H4 (cell line): ENCODE results near the gene SLC44A5. TPM values are rescaled to one million over a fixed set of nuclear protein-coding genes. Genes with fewer than 3 reads are reported as not detected.

Experiments used
- DNase-seq: peaks from one replicate; pipeline ENCODE4 v3.0.0-alpha.2; 2015; ENCODE audit warnings: low spot score
- total RNA-seq: library from RNA; depleted of rRNA; stranded (reverse); fragments of >200 nt; shearing (Covaris generic); gene quantifications from 2 replicates; pipeline ENCODE4 v1.2.3, GENCODE V29; 2014

SLC44A5 gene
- total RNA-seq, 1 experiment from 2014 or later, result 1.6 TPM

DNA sequence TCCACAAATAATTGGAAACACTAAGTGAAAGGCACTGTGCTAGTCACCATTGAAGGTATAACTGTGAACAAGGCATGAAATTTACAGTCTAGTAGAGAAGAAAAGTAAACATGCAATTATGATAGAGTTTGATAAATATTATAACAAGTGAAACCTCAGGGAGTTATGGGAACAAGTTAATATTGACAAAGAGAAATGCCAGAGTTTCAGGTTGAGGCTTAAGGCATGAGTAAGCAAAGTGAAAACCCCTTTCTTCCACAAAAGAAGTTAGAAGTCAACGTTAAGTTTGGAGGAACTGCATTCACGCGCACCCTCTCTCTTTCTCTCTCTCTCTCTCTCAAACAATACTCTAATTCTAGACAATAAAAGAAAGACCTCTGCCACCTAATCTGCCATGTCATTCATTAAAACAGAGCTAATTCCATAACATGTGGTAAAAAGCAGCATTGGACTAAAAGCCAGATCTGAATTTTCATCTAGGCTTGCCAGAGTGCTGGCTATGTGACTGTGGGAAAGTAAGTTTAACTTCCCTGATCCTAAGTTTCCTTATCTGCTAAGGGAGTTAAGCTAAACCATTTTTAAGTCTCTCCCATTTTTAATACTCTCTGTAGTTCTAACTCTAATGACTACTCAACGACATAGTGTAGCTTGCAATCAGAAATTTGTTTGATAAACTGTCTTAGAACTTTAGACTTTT, 22.0 kb downstream of the SLC44A5 start:
- DNase-seq, result no peak

DNA sequence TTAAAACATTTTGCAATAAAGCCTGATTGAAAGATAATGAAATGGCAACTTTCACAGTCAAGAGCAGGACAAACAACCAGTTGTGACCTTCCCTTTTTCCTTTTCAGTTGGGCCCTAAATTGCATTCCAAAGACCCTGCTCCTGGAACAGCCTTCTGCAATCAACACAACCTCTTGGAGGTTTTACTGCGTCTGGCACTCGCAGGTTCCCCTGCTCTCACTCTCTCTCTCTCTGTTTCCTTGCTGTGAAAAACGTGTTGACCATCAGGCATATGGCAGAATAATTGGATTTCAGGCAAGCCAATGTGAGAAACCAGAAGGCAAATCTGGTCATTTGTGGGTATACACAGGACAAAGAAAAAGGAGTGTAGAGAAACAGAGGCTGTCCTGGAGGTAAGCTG, 23.2 kb downstream of the SLC44A5 start:
- DNase-seq, result no peak

DNA sequence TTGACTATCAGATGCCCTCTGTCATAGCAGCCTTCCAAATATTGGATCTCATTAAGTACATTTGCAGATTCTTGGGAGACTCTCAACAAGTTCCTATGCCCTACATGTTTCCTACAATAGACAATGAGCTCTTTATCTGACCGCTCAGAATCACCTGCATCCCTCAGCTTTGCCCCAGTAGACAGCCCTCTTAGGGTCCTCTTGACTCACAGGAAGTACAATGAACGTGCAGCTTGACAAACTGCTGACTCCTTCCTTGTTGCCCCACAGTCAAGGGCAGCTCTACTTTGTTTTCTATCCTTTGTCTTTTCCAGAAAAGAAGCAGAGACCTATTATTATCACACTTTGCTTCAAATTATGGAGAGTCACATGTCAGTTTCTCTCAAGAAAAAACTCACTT, 27.6 kb downstream of the SLC44A5 start:
- no peak for DNase-seq

DNA sequence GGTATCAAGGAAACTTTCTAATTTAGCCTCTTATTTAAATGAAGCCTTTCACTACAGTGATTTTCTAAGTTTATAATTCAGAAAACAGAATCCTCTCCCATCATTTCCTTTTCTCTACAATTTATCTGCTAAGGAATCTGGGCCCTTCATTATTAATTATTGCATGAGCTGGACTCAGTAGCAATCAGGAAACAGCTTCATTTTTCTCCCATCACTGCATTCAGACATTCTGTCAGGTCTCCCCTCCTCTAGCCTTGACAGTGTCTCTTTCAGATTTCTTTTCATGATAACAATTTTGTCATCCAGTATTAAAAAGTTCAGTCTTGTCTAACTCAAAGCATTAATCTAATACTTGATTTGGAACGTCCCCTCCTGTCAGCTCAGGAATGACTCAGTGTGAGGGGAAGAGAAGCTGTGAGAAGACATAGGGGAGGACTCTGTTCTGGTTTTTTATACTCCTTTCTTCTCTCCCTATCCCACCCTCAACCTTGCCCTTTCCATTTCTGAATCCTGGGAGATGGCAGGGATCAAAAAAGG, 28.1 kb downstream of the SLC44A5 start:
- no peak for DNase-seq

DNA sequence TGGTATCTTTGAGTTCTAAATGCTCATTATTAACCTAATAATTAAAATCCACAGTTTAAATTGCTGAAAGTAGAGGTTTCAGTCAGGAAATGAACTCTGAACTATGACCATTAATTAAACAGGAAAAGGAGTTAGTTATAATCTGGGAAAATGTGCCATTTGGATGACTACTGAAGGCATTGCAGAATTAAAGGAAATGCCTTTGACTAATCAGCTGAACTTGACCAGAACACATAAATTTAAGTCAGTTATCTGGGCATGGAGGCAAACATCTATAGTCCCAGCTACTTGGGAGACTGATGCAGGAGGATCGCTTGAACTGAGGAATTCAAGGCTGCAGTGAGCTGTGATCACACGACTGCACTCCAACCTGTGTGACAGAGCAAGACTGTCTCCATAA, 31.9 kb downstream of the SLC44A5 start:
- DNase-seq, result no peak

DNA sequence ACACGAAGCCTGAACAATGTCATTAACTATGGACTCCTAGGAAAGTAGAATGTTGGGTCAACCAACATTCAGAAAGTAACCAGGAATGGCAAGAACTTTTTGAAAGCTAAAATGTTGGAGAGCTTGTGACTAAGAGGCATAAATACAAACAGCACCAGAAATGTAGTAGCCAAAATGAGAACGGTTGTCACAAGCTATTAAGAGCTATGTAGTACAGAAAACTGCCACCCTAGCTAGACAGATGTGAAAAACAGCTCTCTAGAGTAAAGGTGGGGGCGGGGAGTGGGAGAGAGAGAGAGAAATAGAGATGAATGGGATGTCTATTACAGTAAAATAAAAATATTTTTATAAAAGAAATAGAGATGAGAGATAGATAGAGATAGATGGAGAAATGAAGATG, 35.1 kb downstream of the SLC44A5 start:
- no peak for DNase-seq

DNA sequence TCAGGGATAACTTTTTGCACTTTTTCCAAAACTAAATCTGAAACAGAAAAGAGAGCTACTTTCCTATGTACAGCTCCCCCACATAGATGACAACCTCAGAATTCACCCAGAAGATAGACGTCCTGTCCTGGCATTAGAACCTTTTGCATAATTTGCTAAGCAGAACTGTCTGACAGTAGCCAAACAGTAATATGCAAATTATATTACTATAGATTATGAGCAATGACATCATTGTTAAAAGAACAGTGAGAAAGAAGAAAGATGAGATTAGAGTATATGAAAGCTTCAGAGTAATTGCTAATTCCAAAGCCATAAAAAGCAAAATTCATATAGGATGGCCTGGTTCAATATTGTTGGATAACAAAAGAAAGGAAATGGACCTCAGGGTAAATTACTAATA, 43.7 kb downstream of the SLC44A5 start:
- DNase-seq, result no peak

DNA sequence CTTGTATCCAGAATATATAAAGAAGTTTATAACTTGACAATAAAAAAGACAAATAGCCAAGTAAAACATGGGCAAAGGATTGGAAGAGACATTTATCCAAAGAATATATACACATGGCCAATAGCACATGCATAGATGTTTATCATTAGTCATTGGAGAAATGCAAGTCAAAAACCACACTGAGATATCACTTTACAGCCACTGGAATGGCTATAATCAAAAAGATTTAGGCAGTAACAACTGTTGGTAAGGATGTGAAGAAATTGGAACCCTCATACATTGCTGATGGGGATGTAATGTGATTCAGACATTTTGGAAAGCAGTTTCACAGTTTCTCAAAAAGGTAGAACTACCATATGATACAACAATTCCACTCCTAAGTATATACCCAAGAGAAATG, 51.1 kb downstream of the SLC44A5 start:
- no peak for DNase-seq

DNA sequence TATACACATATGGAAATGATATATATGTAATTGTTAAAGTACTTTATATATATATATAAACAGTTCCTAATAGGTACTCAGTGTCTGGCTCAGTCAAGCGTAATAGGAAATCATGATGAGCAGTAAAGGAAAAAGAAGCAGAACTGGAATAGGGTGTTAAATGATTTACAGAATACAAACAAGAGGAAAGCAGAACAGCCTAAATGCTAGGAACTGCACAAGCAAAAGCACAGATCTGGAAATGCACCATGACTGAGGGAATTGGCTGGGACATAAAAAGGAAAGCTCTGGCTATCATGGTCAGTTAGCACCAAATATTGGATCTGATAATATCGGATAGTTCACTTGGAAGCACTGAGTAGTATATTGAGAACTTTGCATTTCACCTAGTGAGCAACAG, 51.8 kb downstream of the SLC44A5 start:
- no peak for DNase-seq

DNA sequence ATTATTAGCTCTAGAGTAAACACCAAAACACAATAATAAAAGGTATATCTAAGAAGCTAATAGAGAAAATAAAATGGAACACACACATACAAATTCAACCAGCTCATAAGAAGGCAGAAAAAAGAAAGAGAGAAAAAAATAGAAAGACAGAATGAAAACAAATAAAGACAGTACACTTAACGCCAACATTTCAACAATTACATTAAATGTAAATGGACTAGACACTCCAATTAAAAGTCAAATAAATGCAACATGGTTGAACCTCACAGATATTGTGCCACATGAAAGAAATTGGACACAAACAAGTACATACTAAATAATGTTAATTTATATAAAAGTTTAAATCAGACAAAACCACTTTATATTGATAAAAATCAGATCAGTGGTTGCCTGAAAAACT, 56.0 kb downstream of the SLC44A5 start:
- no peak for DNase-seq

DNA sequence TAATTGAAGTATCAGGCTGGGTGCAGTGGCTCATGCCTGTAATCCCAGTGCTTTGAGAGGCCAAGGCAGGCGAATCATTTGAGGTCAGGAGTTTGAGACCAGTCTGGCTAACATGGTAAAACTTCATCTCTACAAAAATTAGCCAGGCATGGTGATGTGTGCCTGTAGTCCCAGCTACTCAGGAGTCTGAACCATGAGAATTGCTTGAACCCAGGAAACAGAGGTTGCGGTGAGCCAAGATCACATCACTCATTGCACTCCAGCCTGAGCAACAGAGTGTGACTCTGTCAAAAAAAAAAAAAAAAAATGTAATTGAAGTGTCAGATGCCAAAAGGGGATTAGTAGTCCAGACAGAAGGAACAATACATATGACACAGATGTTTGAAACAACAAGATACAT, 56.7 kb downstream of the SLC44A5 start:
- no peak for DNase-seq

DNA sequence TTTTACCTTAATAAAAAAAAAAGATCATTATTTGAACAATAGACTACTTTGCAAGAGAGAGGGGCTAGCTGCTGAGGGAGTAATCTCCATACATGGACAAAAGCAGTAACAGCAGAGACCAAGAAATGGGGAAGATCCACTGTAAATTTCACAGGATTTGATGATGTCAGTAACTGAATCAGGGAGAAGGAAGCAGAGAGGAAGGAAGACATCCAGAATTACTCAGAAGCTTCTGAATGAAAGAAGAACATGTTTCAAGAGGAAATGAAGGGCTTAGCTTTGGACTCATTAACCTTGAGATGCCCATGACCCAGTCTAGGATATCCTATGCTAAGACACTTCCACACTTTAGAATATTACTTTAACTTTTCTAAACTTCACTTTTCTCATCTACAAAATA, 60.4 kb downstream of the SLC44A5 start:
- no peak for DNase-seq

DNA sequence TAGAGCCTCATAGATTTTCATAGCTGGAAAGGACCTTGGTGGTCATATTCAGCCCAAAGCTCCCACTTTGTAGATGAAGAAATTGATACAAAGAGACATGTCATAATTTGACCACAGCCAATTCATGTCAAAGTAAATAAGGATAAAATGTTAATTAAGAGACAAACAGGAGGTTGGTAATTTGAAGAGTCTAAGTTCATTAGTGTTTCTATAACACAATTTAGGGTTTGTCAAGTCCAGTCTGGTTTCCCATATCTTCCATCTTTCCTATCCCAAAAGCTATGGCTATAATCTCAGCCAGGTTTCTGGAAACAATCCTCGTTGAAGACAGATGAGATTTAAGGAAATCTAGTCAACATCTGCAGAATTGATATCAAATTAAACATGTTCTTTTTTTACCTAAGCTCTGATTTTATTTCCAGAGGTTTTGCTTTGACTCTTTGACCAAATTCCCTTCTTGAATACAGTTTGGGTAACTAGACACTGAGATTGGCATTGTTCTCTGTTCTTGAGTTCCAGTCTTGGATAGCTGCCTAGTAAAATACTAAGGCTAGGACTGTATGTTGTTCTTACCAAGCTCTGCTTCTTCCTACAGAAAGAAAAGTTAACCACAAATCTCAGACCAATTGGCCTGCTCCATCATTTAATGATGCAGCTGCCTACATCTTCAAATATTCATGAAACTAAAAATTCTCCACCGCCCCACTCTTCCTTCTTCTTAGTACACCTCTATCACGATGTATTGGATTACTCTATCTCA, 62.0 kb downstream of the SLC44A5 start:
- DNase-seq, result no peak

DNA sequence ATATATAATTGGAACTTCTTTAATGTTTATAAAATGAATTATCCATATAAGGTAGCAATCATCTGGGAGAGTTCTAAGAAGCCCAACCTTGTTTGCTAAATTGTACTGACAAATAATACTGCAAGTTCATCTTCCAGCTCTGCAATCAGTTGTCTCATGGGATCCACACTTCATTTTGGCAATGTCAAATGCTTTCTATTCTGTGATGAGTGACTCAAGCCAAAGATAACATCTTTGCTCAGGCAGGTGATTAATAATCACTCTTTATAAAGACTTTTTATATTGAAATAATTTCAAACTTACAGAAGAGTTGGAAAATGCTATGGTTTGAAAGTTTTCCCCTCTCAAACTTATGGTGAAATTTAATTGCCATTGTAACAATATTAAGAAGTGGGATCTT, 67.2 kb downstream of the SLC44A5 start:
- no peak for DNase-seq

DNA sequence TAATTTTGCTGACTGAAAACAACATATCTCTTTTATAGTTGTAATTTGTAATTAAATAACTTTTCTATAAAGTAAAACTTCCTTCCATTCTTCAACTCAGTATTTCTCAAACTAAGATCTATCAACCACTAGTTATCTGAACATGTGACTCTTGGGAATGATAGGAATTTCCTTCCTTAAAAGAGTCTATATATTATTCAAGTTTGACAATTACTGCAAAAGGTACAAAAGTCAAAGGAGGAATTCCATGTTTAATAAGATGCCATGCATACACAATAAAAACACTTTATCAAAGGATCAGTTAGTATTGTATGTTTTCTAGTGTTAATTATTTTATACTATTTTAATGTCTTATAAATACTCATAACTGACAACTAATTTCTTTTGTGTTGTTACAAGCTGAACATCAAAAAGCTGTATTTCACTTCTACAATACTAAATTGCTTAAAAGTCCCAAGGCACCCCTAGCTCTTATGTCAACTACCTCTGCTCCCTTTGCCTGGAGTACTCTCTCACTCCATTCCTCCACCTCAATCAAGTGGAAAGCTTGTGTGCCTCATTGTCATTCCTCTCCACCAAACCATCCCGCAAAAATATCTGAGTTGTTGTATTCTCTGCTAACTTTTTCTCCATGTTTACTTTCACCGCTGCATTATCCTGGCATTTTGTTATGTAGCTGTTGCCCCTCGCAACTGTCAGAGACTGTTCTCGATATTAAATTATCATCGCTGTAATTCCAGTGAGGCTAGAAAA, 67.9 kb downstream of the SLC44A5 start:
- DNase-seq, result no peak

DNA sequence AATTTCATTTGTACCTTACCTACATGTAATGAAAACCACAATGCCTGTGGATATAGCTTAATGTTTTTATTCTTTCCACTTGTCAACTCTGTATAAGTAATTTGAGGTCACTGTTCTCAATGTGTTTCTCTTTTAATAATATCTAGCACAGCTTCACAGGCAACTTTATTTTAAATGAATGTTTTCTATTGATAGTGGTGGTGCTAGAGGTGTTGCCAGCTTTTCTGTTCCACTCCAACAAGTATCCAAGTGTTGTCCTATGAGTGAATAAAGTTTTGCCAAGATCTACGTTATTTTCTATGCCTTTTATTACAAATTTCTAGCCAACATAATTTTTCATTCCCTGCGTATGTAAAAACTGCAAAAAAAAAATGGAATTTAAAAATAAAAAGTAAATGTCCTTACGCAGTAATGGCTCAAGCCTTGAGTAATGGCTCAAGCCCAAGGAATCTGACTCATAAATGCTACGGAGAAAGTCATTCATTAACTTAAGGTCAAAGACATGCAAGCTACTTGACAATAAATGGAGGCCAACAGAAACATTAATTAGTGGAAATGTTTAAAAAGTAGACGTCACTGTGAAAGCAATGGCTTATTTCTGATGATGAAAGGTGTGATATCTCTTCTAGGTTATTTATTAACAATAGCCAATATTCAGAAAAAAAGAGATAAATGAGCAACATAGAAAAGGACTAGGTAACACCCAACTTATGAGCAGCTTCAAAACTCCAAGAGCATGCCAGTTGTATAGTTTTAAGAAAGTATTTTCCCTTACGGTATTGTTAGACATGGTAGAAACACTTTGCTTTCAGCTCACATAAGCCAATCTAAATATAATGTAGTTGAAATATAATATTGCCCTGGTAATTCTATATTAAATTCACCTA, 71.4 kb downstream of the SLC44A5 start:
- DNase-seq, result no peak

DNA sequence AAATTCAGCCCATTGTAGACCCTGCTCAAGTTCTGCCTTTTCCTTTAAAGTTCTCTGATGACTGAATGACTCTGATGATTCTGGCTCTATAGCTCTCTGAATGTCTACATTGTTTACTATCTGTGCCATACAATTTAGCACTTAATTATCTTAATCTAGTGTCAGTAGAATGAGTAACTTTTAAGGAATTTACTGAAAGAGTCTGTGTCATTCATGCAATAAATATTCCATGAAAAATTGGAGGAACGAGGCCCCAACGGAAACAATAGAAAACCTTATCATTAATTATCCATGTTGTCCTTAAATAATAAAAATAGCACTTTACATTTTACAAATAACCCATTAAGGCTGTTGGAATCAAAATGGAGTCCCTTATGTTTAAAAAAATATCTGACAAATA, 77.8 kb downstream of the SLC44A5 start:
- DNase-seq, result no peak

DNA sequence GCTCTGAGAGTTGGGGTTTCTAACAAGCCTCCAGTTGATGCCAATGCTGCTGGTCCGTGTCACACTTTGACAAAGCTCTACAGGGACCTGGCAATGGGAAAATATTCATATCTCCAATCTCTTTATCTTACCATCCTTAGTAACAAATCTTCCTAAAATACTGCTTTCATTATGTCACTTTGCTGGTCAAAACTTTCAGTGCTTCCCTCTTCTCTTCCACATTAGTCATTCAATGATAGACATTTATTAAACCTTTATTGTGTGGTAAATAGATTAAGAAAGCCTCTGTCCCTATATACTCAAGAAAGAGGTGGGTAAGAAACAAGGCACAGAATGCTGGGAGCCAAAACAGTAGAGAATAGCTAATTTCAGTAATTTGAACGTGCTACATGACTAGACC, 79.3 kb downstream of the SLC44A5 start:
- DNase-seq, result no peak

DNA sequence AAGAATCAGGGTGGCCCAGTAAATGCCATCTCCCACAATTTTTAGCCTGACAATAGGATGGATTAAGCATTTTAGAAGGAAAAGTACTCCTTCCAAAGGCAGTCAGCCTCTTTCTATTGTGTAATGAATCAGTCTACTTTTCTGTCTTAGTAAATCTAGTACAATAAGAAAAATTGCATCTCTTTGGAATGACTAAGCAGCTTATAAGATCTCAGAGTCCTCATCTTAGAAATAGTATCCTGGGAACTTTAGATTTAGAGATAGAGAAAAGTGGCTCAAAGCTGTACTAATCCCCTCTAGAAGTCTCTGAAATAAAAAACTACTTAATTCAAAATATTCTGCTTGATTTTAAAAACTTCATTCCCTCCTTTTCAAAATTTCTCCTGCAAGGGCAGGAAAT, 81.4 kb downstream of the SLC44A5 start:
- no peak for DNase-seq

DNA sequence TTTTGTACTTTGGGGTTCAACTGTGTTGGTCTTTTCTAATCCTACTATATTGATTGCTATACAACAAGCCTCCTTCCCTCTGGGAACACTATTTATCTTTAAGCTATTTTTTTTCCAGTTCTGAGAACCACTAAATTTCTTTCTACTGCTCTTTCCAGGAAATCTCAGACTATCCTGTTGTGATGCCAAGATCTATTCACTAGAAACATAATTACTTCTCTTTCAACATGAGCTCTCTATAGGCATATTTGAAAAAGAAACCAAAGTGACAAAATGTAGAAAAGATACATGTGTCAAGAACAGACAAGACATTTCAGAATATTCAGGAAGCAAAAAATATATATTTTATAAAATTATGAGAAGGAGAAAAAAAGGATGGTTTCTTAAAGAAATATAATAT, 82.9 kb downstream of the SLC44A5 start:
- no peak for DNase-seq

DNA sequence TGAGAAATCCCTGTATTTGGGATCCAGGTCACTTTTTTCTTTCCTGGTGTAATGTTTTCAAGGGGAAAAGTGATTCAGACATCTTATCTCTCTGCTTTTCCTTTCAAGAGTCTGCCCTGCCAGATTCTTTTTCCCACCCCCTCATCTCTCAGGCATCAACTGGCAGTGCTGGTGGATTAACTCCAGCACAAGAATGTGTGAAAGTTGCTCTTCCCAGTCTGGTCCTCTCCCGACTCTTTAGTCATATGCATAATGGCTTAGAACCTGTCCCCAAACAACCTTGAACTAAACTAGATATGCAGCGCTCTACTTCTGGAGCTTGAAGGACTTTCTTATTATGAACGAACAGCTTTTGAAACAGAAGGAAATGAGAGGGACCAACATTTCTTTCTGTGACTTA, 88.5 kb downstream of the SLC44A5 start:
- DNase-seq, result no peak

DNA sequence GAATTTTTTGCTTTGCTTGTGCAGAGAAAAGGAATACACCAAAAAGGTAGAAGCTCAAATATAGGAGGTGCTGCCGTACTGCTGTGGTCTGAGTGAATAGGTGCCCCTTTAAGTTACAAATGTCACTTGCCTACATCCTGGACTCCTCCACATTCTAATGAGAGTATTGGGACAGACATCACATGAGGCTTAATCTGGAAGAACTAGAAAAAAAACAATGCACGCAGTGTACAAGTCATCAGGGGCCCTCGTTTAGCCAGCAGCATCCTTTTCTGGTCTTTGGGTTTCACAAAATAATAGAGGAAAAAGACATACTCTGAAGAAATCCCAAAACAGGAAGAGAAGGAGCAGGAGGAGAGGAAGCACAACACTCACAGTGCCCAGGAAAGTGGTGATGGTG, 89.3 kb downstream of the SLC44A5 start:
- DNase-seq, result no peak
